Ovary (tissue), 9 donors: Measurements from ENCODE around the gene UTS2R. TPM values are rescaled to one million over a fixed set of nuclear protein-coding genes. Genes with fewer than 3 reads are reported as not detected.

Experiments
- polyA plus RNA-seq, 2 donors: library from polyadenylated mRNA; stranded (reverse); fragments of 200-250 nt in 1 of 2; fragments of 350-450 nt in 1 of 2; fragmentation: Illumina TruSeq in 1 of 2; extraction: RNeasy Lipid Tissue Mini Kit (QIAGEN cat#74804) in 1 of 2; gene quantifications; one replicate each; pipeline ENCODE4 v1.2.3, GENCODE V29; 2013 to 2014
- small RNA-seq: library from RNA; depleted of rRNA; stranded (forward); fragments of <200 nt; gene quantifications from one replicate; pipeline ENCODE3, GENCODE V24; 2016
- total RNA-seq, 7 donors: library from RNA; depleted of rRNA in 2 of 7; stranded (reverse); fragments of >200 nt in 2 of 7; fragmentation: NEBNext Ultra II Directional in 3 of 7; extraction: Animal tissue kit (Norgen Biotek cat#: 25700) in 3 of 7; gene quantifications; one replicate each; pipeline versions ENCODE4 v1.1.0 to v1.2.4, GENCODE V29; 2016 to 2023
- donor health status: DM: no; HTN: no; CAD: no; lungs with moderate emphysema.
- donor health status: DM: no; HTN: no; CAD: no.
- donor health status: Bipolar disorder and iron deficiency.
- donor health status: DM: yes; HTN: yes; CAD: no.
- donor health status: DM: no; HTN: no; CAD: no.
- donor health status: DM: yes; HTN: yes; CAD: no.

Gene UTS2R
- total and polyA plus RNA-seq, 9 donors, result not detected

Small RNA genes lying within 50 kb of the gene (small RNA-seq; reads per million reads assigned to genes)
- not detected for gene RF00019

Other genes with a start within 250 kb of the UTS2R start
- gene CCDC57, start 158.9 kb upstream of the UTS2R start, total RNA-seq, result 10 to 100 TPM; 22.9 to 65.0 (median 41.9) TPM
- 10 to 100 TPM in 1 of 2 donors, 1 to 10 TPM in 1; 7.7 to 22.2 TPM for gene CCDC57, start 158.9 kb upstream of the UTS2R start, polyA plus RNA-seq
- gene SLC16A3, start 142.7 kb upstream of the UTS2R start, total RNA-seq, result 10 to 100 TPM; 10.5 to 23.2 (median 18.0) TPM
- gene SLC16A3, start 142.7 kb upstream of the UTS2R start, polyA plus RNA-seq, result 1 to 10 TPM; 3.5 to 5.0 TPM
- gene CSNK1D, start 98.1 kb upstream of the UTS2R start, total RNA-seq, result 100 to 1,000 TPM in 5 of 7 donors, 10 to 100 TPM in 2; 46.0 to 160 (median 121) TPM
- 100 to 1,000 TPM in 1 of 2 donors, 10 to 100 TPM in 1; 81.2 to 134 TPM for gene CSNK1D, start 98.1 kb upstream of the UTS2R start, polyA plus RNA-seq
- gene CD7, start 54.2 kb upstream of the UTS2R start, total RNA-seq, result 1 to 10 TPM in 4 of 7 donors, under 1 TPM in 1, not detected in 2; 0.58 to 1.3 (median 1.1) TPM
- gene CD7, start 54.2 kb upstream of the UTS2R start, polyA plus RNA-seq, result under 1 TPM in 1 of 2 donors, not detected in 1; 0.48 TPM
- 10 to 100 TPM in 1 of 7 donors, 1 to 10 TPM in 6; 3.9 to 20.8 (median 9.1) TPM for gene SECTM1, start 38.0 kb upstream of the UTS2R start, total RNA-seq
- gene SECTM1, start 38.0 kb upstream of the UTS2R start, polyA plus RNA-seq, result 1 to 10 TPM; 2.1 to 7.9 TPM
- not detected for gene TEX19, start 12.5 kb upstream of the UTS2R start, total RNA-seq
- not detected for gene TEX19, start 12.5 kb upstream of the UTS2R start, polyA plus RNA-seq
- 10 to 100 TPM; 32.9 to 68.6 (median 46.6) TPM for gene HEXD, start 46.6 kb downstream of the UTS2R start, total RNA-seq
- gene HEXD, start 46.6 kb downstream of the UTS2R start, polyA plus RNA-seq, result 10 to 100 TPM in 1 of 2 donors, 1 to 10 TPM in 1; 8.7 to 74.7 TPM
- 10 to 100 TPM; 25.8 to 37.8 (median 30.4) TPM for gene OGFOD3, start 46.8 kb downstream of the UTS2R start, total RNA-seq
- 10 to 100 TPM; 14.4 to 21.3 TPM for gene OGFOD3, start 46.8 kb downstream of the UTS2R start, polyA plus RNA-seq
- gene CYBC1, start 79.0 kb downstream of the UTS2R start, total RNA-seq, result 100 to 1,000 TPM in 1 of 7 donors, 10 to 100 TPM in 6; 44.4 to 101 (median 73.1) TPM
- gene CYBC1, start 79.0 kb downstream of the UTS2R start, polyA plus RNA-seq, result 10 to 100 TPM; 34.0 to 56.4 TPM
- 10 to 100 TPM; 39.7 to 52.7 (median 49.8) TPM for gene NARF, start 87.0 kb downstream of the UTS2R start, total RNA-seq
- gene NARF, start 87.0 kb downstream of the UTS2R start, polyA plus RNA-seq, result 10 to 100 TPM; 29.6 to 37.8 TPM
- gene FOXK2, start 148.0 kb downstream of the UTS2R start, total RNA-seq, result 10 to 100 TPM; 27.2 to 67.6 (median 48.2) TPM
- 10 to 100 TPM; 19.1 to 28.8 TPM for gene FOXK2, start 148.0 kb downstream of the UTS2R start, polyA plus RNA-seq